ENCODE results near the gene TNFAIP1.
"Not testable (repeated sequence)": the region's sequence is repeated elsewhere in the genome, so short reads cannot be mapped to it uniquely, and the experiment has no call there.

The TNFAIP1 gene

GRCh38 chr17:28335201-28335958 is at the start of gene TNFAIP1, which contains the start of gene IFT20:
Gene TNFAIP1 (plus strand): TSS chr17:28335761. CDS start chr17:28339522, 3,761 bp downstream.
Gene IFT20 (minus strand): TSS chr17:28335472. CDS start chr17:28331985, 3,487 bp downstream.
- DNase-seq = peak; percentile 98

GRCh38 chr17:28285965-28286364 is 49.6 kb upstream of the TNFAIP1 start:
- no peak for DNase-seq

- no peak for DNase-seq
Measured at GRCh38 chr17:28290703-28291102, 44.9 kb upstream of the TNFAIP1 start.

GRCh38 chr17:28291780-28292330 is 43.7 kb upstream of the TNFAIP1 start:
- no peak for DNase-seq

GRCh38 chr17:28292878-28293277 is 42.7 kb upstream of the TNFAIP1 start:
- not testable (repeated sequence) for DNase-seq

GRCh38 chr17:28293994-28294393 is 41.6 kb upstream of the TNFAIP1 start:
- no peak for DNase-seq

- DNase-seq = no peak
Measured at GRCh38 chr17:28295677-28296578, 39.6 kb upstream of the TNFAIP1 start.

GRCh38 chr17:28298449-28298848 is 37.1 kb upstream of the TNFAIP1 start:
- DNase-seq = no peak

- DNase-seq = no peak
Measured at GRCh38 chr17:28306954-28307401, 28.6 kb upstream of the TNFAIP1 start.

- DNase-seq = no peak
Measured at GRCh38 chr17:28313841-28314240, 21.7 kb upstream of the TNFAIP1 start.

GRCh38 chr17:28315846-28316705 is 19.5 kb upstream of the TNFAIP1 start:
- DNase-seq = no peak

- no peak for DNase-seq
Measured at GRCh38 chr17:28317099-28317965, 18.2 kb upstream of the TNFAIP1 start.

GRCh38 chr17:28317966-28318758 is 17.4 kb upstream of the TNFAIP1 start:
- no peak for DNase-seq

GRCh38 chr17:28318759-28319597 is 16.6 kb upstream of the TNFAIP1 start, which contains the start of gene TMEM97:
Gene TMEM97 (plus strand): TSS chr17:28319200. CDS start chr17:28319240, 40 bp downstream.
- DNase-seq = peak; percentile 97

GRCh38 chr17:28319598-28319935 is 16.0 kb upstream of the TNFAIP1 start:
- DNase-seq = no peak

- DNase-seq = no peak
Measured at GRCh38 chr17:28320215-28321061, 15.1 kb upstream of the TNFAIP1 start.

- no peak for DNase-seq
Measured at GRCh38 chr17:28324267-28324745, 11.3 kb upstream of the TNFAIP1 start.

- DNase-seq = no peak
Measured at GRCh38 chr17:28324781-28325180, 10.8 kb upstream of the TNFAIP1 start.

All from stimulated activated CD4-positive, alpha-beta T cell treated with anti-CD3 and anti-CD28 coated beads, Interleukin-4, amount 100 ng/mL, for 24 hours (primary cell).